ENCODE measurements around the gene MYO15A. TPM values are rescaled to one million over a fixed set of nuclear protein-coding genes. Genes with fewer than 3 reads are reported as not detected.

MYO15A gene
- total and polyA plus RNA-seq, 2 experiments from 2014 or later: 1.0 to 2.2 TPM

DNA sequence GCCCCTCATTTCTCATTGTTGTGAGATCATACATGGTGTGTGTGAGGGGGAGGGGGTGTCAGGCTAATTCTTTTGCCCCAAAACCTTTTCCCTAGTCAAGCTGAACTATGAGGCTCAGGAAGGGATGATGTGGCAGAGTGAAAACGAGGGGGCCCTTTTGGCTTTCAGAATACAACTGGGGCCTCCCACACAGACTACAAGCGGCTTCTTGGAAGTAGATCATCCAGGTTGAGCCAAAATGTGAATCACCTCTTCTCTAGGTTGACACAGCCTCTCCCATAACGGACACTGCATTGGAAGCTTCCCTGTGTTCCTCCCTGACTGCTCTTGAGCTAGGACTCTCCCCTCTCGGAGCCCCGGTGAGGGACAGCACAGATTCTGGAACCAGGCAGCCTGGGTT lies 72.8 kb downstream of the MYO15A start:
- Histone ChIP-seq H3K9me2 (ENCODE audit: insufficient read depth) (no peaks in the 10 kb centered on the region), H3K4me1 (ENCODE audit: insufficient read depth) (peaks cover 13% of the 10 kb centered on the region), H3F3A (replicated peaks; ENCODE audit: low read depth) (peaks cover 17% of the 10 kb centered on the region), H4K20me1 (replicated peaks; ENCODE audit: insufficient read depth) (peaks cover 17% of the 10 kb centered on the region), H2AFZ (no peak overlapping the region), H3K36me3 (ENCODE audit: insufficient read depth) (peaks cover 7% of the 10 kb centered on the region; the same call in 1 of the 2 replicates), H3K27ac (ENCODE audit: low read depth) (no peak overlapping the region), H3K4me3 (no peak overlapping the region), H3K27me3 (ENCODE audit: insufficient read depth) (no peaks in the 10 kb centered on the region), H3K4me2 (no peak overlapping the region), H3K79me2 (replicated peaks; ENCODE audit: insufficient read depth) (peaks cover 22% of the 10 kb centered on the region)
- ATAC-seq (no peak), DNase-seq (ENCODE audit: low spot score) (no peak)
- peak overlapping the region; percentile 67; the same call in 1 of the 2 replicates for H3K27ac Mint-ChIP-seq
- peaks cover 25% of the 10 kb centered on the region; the same call in 2 of the 3 replicates for H3K4me1 Mint-ChIP-seq
- TF ChIP-seq EZH2phosphoT487 (IDR thresholded peaks at IDR 0.05; ENCODE audit: unreplicated experiment) (no peak), ZNF331 (CRISPR knock-in tag; IDR thresholded peaks at IDR 0.05; ENCODE audit: low read depth) (no peak), POLR2AphosphoS5 (IDR thresholded peaks at IDR 0.05; ENCODE audit: low read depth) (no peak), NANOG (IDR thresholded peaks at IDR 0.05; ENCODE audit: borderline replicate concordance) (no peak)
- H3K27me3 Mint-ChIP-seq (ENCODE audit: insufficient read depth, low read depth, poor library complexity): peaks cover 13% of the 10 kb centered on the region
- H3K36me3 Mint-ChIP-seq (ENCODE audit: low read depth): peaks cover 12% of the 10 kb centered on the region
- no peak overlapping the region; the same call in 2 of the 3 replicates for H3K4me3 Mint-ChIP-seq
- no peaks in the 10 kb centered on the region for H3K9me3 Mint-ChIP-seq

DNA sequence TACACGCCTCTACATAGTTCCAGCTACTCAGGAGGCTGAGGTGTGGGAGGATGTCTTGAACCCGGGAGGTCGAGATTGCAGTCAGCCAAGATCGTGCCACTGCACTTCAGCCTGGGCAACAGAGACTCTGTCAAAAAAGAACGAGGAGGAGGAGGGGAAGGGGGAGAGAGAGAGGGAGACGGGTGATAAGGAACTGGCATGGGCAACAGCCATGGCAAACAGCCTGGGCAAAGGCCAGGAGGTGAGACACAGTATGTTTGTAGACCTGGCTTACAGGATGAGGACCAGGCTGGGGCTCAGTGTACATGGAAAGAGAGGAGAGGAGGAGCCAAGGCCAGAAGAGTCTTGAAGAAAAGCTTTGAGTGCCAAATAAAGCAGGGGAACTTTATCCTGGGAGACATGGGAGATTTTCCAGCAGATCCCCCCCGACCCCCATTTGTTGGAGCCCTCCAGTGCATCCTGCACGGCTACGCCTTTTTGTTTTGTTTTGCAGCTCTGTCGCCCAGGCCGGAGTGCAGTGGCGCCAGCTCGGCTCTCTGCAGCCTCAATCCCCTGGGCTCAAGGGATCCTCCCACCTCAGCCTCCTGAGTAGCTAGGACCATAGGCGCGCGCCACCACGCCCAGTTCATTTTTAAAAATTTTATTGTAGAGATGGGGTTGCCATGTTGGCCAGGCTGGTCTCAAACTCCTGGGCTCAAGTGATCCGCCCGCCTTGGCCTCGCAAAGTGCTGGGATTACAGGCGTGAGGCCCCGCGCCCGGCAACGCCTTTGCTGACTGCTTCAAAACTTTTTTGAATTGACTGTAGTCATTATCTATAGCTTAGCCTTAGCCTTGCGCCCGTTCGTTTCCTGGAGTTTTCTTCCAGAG lies 73.8 kb downstream of the MYO15A start:
- peaks cover 35% of the 10 kb centered on the region for H3K4me1 Mint-ChIP-seq
- H3F3A ChIP-seq (replicated peaks; ENCODE audit: low read depth): peaks cover 18% of the 10 kb centered on the region
- H3K36me3 Mint-ChIP-seq (ENCODE audit: low read depth): peaks cover 17% of the 10 kb centered on the region
- no peak for TF ChIP-seq ZNF331 (CRISPR knock-in tag; IDR thresholded peaks at IDR 0.05; ENCODE audit: low read depth)
- TF ChIP-seq, protein P1, sequence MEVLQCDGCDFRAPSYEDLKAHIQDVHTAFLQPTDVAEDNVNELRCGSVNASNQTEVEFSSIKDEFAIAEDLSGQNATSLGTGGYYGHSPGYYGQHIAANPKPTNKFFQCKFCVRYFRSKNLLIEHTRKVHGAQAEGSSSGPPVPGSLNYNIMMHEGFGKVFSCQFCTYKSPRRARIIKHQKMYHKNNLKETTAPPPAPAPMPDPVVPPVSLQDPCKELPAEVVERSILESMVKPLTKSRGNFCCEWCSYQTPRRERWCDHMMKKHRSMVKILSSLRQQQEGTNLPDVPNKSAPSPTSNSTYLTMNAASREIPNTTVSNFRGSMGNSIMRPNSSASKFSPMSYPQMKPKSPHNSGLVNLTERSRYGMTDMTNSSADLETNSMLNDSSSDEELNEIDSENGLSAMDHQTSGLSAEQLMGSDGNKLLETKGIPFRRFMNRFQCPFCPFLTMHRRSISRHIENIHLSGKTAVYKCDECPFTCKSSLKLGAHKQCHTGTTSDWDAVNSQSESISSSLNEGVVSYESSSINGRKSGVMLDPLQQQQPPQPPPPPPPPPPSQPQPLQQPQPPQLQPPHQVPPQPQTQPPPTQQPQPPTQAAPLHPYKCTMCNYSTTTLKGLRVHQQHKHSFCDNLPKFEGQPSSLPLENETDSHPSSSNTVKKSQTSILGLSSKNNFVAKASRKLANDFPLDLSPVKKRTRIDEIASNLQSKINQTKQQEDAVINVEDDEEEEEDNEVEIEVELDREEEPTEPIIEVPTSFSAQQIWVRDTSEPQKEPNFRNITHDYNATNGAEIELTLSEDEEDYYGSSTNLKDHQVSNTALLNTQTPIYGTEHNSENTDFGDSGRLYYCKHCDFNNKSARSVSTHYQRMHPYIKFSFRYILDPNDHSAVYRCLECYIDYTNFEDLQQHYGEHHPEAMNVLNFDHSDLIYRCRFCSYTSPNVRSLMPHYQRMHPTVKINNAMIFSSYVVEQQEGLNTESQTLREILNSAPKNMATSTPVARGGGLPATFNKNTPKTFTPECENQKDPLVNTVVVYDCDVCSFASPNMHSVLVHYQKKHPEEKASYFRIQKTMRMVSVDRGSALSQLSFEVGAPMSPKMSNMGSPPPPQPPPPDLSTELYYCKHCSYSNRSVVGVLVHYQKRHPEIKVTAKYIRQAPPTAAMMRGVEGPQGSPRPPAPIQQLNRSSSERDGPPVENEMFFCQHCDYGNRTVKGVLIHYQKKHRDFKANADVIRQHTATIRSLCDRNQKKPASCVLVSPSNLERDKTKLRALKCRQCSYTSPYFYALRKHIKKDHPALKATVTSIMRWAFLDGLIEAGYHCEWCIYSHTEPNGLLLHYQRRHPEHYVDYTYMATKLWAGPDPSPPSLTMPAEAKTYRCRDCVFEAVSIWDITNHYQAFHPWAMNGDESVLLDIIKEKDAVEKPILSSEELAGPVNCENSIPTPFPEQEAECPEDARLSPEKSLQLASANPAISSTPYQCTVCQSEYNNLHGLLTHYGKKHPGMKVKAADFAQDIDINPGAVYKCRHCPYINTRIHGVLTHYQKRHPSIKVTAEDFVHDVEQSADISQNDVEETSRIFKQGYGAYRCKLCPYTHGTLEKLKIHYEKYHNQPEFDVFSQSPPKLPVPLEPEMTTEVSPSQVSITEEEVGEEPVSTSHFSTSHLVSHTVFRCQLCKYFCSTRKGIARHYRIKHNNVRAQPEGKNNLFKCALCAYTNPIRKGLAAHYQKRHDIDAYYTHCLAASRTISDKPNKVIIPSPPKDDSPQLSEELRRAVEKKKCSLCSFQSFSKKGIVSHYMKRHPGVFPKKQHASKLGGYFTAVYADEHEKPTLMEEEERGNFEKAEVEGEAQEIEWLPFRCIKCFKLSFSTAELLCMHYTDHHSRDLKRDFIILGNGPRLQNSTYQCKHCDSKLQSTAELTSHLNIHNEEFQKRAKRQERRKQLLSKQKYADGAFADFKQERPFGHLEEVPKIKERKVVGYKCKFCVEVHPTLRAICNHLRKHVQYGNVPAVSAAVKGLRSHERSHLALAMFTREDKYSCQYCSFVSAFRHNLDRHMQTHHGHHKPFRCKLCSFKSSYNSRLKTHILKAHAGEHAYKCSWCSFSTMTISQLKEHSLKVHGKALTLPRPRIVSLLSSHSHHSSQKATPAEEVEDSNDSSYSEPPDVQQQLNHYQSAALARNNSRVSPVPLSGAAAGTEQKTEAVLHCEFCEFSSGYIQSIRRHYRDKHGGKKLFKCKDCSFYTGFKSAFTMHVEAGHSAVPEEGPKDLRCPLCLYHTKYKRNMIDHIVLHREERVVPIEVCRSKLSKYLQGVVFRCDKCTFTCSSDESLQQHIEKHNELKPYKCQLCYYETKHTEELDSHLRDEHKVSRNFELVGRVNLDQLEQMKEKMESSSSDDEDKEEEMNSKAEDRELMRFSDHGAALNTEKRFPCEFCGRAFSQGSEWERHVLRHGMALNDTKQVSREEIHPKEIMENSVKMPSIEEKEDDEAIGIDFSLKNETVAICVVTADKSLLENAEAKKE (CRISPR knock-in tag; IDR thresholded peaks at IDR 0.05): no peak
- TF ChIP-seq EZH2phosphoT487 (IDR thresholded peaks at IDR 0.05; ENCODE audit: unreplicated experiment): no peak
- no peak for TF ChIP-seq ZNF114 (CRISPR knock-in tag; IDR thresholded peaks at IDR 0.05)
- TF ChIP-seq, protein P2, sequence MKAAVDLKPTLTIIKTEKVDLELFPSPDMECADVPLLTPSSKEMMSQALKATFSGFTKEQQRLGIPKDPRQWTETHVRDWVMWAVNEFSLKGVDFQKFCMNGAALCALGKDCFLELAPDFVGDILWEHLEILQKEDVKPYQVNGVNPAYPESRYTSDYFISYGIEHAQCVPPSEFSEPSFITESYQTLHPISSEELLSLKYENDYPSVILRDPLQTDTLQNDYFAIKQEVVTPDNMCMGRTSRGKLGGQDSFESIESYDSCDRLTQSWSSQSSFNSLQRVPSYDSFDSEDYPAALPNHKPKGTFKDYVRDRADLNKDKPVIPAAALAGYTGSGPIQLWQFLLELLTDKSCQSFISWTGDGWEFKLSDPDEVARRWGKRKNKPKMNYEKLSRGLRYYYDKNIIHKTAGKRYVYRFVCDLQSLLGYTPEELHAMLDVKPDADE (IDR thresholded peaks at IDR 0.05): no peak
- TF ChIP-seq, protein P3, sequence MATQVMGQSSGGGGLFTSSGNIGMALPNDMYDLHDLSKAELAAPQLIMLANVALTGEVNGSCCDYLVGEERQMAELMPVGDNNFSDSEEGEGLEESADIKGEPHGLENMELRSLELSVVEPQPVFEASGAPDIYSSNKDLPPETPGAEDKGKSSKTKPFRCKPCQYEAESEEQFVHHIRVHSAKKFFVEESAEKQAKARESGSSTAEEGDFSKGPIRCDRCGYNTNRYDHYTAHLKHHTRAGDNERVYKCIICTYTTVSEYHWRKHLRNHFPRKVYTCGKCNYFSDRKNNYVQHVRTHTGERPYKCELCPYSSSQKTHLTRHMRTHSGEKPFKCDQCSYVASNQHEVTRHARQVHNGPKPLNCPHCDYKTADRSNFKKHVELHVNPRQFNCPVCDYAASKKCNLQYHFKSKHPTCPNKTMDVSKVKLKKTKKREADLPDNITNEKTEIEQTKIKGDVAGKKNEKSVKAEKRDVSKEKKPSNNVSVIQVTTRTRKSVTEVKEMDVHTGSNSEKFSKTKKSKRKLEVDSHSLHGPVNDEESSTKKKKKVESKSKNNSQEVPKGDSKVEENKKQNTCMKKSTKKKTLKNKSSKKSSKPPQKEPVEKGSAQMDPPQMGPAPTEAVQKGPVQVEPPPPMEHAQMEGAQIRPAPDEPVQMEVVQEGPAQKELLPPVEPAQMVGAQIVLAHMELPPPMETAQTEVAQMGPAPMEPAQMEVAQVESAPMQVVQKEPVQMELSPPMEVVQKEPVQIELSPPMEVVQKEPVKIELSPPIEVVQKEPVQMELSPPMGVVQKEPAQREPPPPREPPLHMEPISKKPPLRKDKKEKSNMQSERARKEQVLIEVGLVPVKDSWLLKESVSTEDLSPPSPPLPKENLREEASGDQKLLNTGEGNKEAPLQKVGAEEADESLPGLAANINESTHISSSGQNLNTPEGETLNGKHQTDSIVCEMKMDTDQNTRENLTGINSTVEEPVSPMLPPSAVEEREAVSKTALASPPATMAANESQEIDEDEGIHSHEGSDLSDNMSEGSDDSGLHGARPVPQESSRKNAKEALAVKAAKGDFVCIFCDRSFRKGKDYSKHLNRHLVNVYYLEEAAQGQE (IDR thresholded peaks at IDR 0.05; ENCODE audit: unreplicated experiment): no peak

More for the DNA sequence above, 73.8 kb downstream of the MYO15A start:
- H3K4me3 ChIP-seq: peak overlapping the region; percentile 67
- peaks cover 7% of the 10 kb centered on the region; the same call in 1 of the 2 replicates for H3K36me3 ChIP-seq (ENCODE audit: insufficient read depth)
- H3K27ac ChIP-seq (ENCODE audit: low read depth): peak overlapping the region; percentile 78
- peak overlapping the region; percentile 99 for H3K27ac Mint-ChIP-seq
- peak; percentile 34 for DNase-seq (ENCODE audit: low spot score)
- no peaks in the 10 kb centered on the region for H3K9me2 ChIP-seq (ENCODE audit: insufficient read depth)
- ATAC-seq: peak; percentile 5
- peaks cover 32% of the 10 kb centered on the region for H3K79me2 ChIP-seq (replicated peaks; ENCODE audit: insufficient read depth)
- H3K27me3 ChIP-seq (ENCODE audit: insufficient read depth): no peaks in the 10 kb centered on the region
- H3K27me3 Mint-ChIP-seq (ENCODE audit: insufficient read depth, low read depth, poor library complexity): peaks cover 13% of the 10 kb centered on the region
- H3K4me3 Mint-ChIP-seq: peak overlapping the region; percentile 94
- H4K20me1 ChIP-seq (replicated peaks; ENCODE audit: insufficient read depth): peaks cover 27% of the 10 kb centered on the region
- no peaks in the 10 kb centered on the region for H3K9me3 Mint-ChIP-seq
- H3K4me2 ChIP-seq: peak overlapping the region; percentile 90
- H3K4me1 ChIP-seq (ENCODE audit: insufficient read depth): peaks cover 23% of the 10 kb centered on the region
- H2AFZ ChIP-seq: peak overlapping the region; percentile 56

Measured in GM23338 (cell line).